Stimulated activated CD8-positive, alpha-beta memory T cell treated with anti-CD3 and anti-CD28 coated beads, Interleukin-7, amount 100 ng/mL, for 24 hours (primary cell): ENCODE results near the gene SACS.
"Not testable (repeated sequence)": the region's sequence is repeated elsewhere in the genome, so short reads cannot be mapped to it uniquely, and the experiment has no call there.

Experiments
- DNase-seq: peaks from one replicate; pipeline ENCODE4 v3.0.0-alpha.2; 2020; ENCODE audit warnings: low read depth

The SACS gene

DNA sequence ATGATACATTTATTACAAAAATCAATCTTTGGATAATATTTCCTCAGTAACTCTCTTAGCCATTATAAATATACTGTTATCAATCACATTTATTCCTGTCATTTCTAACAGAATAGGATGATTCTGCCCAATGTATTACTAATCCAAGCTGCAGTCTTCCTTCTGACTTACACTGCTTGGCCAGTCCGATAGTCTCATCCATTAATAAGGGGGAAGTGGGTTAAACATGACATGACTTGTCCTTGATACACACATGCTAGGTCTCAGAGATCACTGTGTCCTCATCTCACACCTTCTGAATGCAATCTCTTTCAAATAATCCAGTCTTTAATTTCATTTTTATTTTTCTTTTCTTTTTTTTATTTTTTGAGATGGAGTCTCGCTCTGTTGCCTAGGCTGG is 18.8 kb downstream of the SACS start:
- no peak for DNase-seq

DNA sequence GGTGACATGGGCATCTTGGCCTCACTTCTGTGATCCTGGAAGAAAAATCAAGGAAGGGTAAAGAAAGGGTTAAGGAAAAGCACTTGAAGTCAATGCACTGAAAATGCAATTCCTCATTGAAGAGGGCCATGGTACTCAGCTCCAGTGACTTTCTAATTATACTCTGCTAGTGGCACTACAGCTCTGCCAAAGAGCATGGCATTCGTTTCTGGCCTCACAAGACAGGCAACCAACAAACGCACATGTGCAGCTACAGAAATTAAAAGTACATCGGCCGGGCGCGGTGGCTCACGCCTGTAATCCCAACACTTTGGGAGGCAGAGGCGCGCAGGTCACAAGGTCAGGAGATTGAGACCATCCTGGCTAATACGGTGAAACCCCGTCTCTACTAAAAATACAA is 21.8 kb downstream of the SACS start:
- DNase-seq = no peak

- DNase-seq = no peak
These were observed 22.3 kb downstream of the SACS start for GRCh38 chr13:23411220-23411619.

DNA sequence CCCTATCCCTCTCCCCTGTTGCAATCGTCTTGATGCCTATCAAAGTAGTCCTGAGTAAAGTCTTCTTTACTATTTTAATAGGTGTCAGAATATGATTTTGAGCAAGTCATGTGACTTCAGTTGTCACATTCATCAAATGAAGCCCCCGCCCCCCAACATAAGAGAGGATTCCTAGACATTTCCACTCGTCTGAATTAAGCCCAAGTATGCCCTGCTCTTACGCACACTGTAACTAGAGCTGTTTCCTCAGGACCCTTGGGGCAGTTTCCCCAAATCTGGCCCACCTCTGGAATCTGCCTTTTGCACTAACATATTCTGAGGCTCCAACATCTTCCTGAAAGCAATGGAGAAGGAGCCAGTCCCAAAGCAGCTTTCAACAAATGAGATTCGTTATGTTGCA is 25.5 kb downstream of the SACS start:
- no peak for DNase-seq

- DNase-seq = not testable (repeated sequence)
These were observed 32.3 kb downstream of the SACS start for GRCh38 chr13:23401156-23401555.

DNA sequence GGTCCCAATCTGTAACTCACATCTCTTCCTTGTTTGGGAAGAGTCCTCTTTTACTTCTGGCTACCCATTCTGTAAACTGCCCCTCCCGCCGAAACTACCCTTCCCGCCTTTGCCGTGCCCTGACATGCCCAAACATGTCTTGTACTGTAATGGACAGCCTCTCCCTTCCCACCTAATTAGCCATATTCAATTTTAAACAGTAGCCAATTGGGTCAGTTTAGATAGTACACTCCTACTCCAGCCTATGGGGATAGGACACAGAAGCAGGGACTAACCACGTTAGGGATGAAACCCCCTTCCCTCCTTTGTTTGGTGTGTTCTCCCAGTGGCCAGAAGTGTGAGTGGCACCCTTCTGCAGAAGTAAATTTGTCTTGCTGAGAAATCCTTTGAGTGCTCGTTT is 34.2 kb downstream of the SACS start:
- DNase-seq = no peak

DNA sequence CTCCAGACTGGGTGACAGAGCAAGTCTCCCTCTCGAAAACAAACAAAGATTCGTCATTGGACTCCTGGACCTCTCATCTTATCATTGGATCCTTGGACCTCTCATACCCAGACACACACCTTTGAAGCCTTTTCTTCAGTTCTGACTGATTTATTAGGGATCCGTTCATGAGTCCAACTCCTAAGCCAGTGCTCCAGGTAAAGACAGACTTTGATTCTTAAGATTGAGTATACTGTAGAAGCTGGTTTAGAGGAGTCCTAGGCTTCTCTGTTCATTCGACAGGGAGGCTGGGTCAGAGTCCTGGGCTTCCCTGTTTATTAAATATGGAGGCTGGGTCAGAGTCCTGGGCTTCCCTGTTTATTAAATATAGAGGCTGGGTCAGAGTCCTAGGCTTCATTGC is 38.7 kb downstream of the SACS start:
- no peak for DNase-seq

DNA sequence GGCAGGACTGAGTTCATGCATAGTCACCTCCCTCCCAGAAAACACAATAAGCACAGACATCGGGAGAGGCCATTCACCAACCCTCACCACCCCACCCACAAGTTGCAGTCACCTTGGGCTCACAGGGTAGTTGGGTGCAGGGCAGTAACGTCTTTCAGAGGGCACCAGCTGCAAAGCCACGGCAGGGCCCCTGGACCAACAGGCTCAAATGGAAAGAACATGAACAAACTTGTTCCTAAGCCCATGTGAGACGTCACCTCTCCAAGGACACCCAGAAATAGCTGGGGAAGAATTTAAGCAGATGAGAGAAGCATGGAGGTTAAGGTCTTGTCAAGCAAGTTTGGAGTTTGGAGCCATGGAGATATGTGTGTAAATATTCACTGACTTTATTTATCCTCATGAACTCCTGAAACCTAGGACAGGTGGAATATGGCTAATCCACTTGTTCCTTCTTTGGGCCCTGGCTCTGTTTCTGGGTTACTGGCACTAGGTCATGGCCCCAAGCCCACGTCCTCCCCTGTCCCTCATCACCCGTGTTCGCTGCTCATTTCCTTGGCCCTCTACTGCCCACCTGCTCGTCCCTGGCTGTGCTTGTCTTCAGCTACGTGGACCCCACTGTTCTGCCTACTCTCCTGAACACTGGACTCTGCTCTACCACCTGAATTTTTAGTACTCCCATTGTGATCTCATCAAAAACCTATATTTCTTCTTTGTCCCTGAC is 40.4 kb downstream of the SACS start:
- DNase-seq = no peak

- DNase-seq = no peak
These were observed 41.2 kb downstream of the SACS start for GRCh38 chr13:23392313-23392712.

- DNase-seq = no peak
These were observed 41.8 kb downstream of the SACS start for GRCh38 chr13:23391752-23392151.

DNA sequence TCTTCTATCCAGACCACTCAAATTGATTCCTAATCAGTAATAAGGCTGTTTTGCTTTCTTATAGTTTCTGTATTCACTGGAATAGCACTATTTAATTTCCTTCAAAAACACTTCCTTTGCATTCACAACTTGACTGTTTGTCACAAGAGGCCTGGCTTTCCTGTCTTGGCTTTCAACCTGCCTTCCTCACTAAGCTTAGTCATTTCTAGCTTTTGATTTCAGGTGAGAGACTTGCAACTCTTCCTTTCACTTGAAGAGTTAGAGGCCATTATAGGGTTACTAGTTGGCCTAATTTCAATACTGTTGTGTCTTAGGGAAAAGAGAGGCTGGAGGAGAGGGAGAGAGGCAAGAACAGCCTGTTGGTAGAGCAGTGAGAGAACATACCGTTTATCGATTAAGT is 47.0 kb downstream of the SACS start:
- no peak for DNase-seq

DNA sequence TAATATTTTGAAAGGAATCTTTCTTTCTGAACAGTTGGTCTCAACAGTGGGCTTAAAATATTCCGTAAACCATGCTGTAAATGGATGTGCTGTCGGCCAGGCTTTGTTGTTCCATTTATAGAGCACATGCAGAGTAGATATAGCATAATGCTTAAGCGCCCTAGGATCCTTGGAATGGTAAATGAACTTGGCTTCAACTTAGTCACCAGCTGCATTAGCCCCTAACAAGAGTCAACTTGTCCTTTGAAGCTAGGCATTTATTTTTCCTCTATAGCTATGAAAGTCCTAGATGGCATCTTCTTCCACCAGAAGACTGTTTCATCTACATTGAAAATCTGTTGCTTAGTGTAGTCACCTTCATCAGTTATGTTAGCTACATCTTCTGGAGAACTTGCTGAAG is 47.6 kb downstream of the SACS start:
- DNase-seq = no peak

DNA sequence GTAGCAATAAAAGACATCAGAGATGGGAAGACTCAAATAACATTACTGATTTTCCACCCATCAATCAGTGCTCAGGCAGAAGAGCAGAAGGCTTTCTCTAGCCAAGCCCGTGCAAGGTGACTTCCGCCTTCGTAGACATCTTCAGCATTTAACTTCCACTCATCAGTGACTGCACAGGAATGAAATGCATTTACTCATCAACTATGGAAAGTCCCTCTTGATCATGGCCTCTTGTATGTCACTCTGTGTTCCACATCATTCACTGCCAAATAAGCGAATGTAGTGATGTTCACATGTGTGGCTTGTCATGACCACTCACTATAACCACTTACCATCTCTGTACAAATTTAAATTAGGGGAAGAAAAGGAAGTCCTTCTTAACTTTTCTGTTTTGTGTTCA is 49.4 kb downstream of the SACS start:
- no peak for DNase-seq

DNA sequence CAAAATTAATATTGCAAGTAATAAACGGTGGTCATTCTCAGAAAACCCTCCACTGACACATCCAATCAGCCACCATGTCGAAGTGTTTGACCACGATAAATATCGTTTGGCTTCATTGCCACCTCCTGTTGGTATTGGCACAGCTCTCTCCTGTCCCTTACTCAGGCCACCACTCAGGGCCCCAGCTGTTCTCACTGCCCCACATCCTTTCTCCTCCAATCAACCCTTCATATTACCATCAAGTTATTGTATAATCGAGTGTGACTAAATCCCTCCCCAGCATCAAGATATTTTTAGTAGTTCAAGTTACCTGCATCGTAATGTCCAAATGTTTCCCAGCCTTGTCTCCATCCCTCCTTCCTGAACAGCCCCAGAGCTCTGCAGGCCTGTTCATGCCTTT is 50.4 kb downstream of the SACS start:
- DNase-seq = no peak

GRCh38 chr13:23381866-23382265 is 51.6 kb downstream of the SACS start:
- no peak for DNase-seq

DNA sequence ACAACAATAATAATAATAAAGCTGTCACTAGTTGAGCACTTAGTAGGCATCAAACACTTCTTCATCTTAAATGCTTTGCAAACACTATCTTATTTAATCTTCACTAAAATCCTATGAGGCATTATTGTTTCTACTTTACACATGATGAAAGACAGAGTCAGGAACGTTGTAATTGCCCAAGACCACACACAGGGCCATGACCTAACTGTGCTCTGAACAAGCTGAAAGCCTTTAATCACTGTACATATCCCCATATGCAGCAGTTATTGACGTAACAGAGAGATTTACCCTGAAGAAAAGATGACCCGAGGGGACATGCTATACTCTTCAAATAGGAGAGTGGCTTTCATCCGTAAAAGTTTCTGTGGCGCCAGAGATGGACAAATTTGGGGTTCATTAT is 53.0 kb downstream of the SACS start:
- no peak for DNase-seq

DNA sequence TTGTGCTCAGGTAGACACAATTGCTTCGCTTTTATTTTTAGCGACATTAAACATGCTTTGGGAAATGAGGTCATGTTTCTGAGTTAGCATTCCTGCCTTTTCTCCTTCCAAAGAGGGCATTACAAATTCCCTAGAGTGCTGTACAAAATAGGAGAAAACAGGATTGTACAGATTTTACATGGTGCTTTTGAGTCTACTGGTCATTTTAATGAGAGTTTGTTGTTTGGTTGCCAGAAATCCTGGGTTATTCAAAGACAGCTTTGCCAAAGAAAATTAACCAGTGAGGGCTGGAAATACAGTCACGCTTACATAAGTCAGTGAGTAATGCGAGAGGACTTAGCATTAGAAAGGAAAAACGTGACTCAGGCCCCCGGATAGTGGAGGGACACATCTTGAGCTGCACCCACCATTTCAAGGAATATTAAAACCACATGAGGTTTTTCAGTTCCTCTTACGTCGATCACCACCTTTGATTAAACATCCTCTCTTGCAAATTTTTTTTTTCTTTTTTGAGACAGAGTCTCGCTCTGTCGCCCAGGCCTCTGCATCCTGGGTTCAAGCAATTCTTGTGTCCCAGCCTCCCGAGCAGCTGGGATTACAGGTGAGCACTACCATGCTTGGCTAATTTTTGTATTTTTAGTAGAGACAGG is 55.4 kb downstream of the SACS start:
- DNase-seq = peak; percentile 22

DNA sequence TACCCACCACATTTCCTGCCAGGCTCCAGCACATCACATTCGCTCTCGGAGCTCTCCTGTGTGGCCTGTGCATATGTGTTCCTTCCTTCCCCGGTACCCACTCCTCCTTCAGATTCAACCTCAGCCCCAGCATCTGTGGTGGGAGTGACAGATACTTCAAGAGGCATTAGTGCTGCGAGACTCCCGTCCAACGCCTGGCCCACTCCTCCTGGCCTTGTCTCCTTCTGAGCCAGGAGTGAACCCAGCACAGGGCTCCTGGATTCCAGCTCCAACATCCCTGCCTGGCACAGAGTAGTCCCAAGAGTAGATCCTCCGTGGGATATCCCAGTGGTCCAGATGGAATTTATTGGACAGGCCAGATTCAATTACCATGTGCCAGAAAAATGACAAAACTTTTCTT is 55.9 kb downstream of the SACS start:
- DNase-seq = no peak

DNA sequence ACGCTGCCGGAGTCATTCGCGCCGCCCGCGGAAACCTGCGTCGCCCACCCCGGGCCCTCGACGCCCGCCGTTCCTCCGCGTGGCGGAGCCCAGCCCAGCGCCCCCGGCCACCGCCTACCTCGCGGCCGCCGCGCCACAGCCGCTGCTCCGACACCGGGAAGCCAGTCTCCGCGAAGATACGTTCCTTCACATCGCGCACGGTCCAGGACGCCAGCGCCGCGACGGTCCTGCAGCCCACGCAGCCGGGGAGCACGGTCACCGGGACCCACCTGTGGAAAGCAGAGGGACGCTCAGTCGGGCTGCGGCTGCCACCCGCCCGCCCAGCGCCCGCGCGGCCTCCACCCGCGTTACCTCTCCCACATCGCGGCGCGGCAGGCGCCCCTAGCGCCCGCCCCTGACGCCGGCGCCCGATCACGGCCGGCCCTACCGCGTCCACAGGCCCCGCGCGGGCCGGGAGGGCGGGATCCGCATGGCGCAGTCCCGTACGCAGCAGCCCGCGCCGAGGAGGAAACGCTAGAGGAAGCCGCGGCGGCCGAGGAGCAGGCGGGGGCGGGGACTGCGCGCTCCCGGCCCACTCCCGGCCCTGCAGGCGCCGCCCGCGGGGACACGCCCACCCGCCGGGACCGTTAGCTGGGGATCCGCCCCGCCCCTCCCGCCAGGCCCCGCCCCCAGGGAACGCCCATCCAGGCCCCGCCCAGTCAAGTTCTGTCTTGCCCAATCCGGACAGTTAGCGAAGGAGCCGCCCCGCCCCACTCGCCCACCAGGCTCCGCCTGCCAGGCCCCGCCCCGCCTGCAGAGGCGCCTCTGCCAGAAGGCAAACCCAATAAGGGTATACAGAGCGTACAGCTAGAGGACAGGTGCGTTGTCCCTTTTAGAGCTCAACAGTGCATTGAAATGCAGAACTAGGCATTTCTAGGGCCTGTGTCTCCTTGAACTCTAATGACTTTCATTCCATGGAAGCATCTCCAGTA is 58.2 kb downstream of the SACS start:
- DNase-seq = peak; percentile 96

DNA sequence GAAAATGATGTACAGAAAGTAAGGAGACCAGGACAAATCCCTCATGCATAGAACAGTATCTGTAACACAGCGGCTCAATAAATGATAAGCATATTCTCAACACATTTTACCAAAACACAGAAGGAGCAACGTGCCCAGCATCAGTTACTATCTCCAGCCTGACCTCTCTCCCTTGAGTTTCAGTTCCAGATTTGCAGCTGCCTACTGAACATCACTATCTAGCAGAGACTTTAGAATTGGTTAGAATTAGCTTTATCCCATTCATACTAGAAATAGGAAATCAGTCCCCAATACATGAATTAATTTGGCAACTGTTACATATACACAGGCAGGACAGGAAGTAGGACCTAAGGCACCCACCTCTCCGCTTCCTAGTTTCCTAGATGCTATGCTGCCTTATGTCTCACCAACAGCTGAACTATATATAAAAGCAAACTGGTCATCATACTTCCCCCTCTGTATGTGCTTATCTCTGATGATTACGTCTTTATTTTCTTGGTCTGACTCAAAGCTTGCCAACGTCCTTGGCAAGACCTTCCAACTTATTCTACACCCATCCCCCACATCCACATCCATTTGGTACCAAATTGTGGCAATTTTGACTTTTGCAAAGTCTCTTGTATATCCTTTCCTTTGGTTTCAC is 61.1 kb downstream of the SACS start:
- DNase-seq = no peak

DNA sequence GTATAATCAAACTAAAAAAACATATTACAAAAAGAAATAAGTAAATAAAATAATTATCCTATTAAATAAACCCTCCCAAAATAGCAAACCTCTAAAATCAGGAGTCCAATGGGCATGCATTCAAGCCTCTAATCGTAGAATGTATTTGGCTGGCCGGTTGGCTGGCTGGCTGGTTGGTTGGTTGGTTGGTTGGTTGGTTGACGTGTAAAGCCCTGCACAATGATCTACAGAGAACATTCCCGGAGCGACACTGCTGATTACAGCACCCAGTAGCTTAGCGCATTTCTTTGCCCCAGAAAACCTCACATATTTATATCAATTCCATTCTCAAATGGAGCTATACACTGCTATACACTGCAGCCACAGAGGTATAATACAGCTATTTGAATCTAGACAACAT is 65.6 kb downstream of the SACS start:
- no peak for DNase-seq

DNA sequence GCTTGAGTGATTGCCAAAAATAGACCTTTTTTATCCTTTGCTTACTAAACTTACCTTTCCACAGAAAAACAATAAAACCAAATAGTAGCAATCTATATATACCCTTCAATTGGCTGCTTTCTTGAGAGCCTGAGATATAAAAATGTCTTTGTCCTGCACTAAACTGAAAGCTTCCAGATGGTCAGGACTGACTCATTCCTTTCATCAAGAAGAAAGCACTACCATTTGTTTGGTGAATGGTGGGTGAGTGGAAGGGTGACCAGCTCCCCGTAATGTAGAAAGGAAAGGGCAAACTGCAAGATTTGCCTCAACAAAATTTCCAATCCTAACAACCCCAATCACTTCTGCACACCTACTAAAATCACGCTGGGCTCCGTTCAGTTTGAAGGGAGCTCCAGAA is 67.8 kb downstream of the SACS start:
- DNase-seq = no peak
